Keratinocyte (primary cell): ENCODE results near the gene CHAF1A. TPM values are rescaled to one million over a fixed set of nuclear protein-coding genes. Genes with fewer than 3 reads are reported as not detected.

Experiments
- DNase-seq: peaks from one replicate; pipeline ENCODE4 v3.0.0-alpha.2; 2011; ENCODE audit warnings: low read depth, missing footprints, low spot score
- FAIRE-seq: peaks from 2 replicates; lab custom pipeline; 2011; peaks lifted over from hg19 to GRCh38; lab: Jason Lieb, UNC
- H2AFZ ChIP-seq: 2 replicates; pipeline ENCODE4 v1.6.0; 2012; ENCODE audit warnings: low read length, control low read depth, inconsistent platforms; ENCODE audit not compliant: control insufficient read depth
- H3K27ac ChIP-seq: 2 replicates; pipeline ENCODE4 v1.5.1; 2011; ENCODE audit warnings: low read length; ENCODE audit not compliant: control insufficient read depth, insufficient read depth
- H3K27me3 ChIP-seq: 3 replicates; pipeline ENCODE4 v1.6.0; 2011; ENCODE audit warnings: low read length; ENCODE audit not compliant: control insufficient read depth, insufficient read depth; ENCODE audit errors: extremely low read depth
- H3K36me3 ChIP-seq, 2 experiments: 2 replicates in 1 of 2; 3 replicates in 1 of 2; pipeline ENCODE4 v1.5.1; 2011; ENCODE audit warnings: low read length in 2 of 2, mild to moderate bottlenecking in 1 of 2; ENCODE audit not compliant: control insufficient read depth in 2 of 2, insufficient read depth in 2 of 2; ENCODE audit errors: extremely low read depth in 1 of 2
- H3K4me1 ChIP-seq: 3 replicates; pipeline ENCODE4 v1.5.1; 2011; ENCODE audit warnings: low read length; ENCODE audit not compliant: control insufficient read depth, insufficient read depth; ENCODE audit errors: extremely low read depth
- H3K4me2 ChIP-seq: 3 replicates; pipeline ENCODE4 v1.6.0; 2011; ENCODE audit warnings: low read depth, low read length; ENCODE audit not compliant: control insufficient read depth, insufficient read depth; ENCODE audit errors: extremely low read depth
- H3K4me3 ChIP-seq, 3 experiments: fragments of 200-600 bp in 1 of 3; sonication (generic) in 1 of 3; 2 replicates in 2 of 3; 3 replicates in 1 of 3; pipeline ENCODE4 v1.5.1; 2011 to 2016; ENCODE audit warnings: low read length in 3 of 3, mild to moderate bottlenecking in 3 of 3, control low read depth in 2 of 3, inconsistent platforms in 1 of 3, low read depth in 1 of 3, mixed read lengths in 1 of 3, mixed run types in 1 of 3, moderate library complexity in 1 of 3; ENCODE audit not compliant: control insufficient read depth in 2 of 3, insufficient read depth in 2 of 3; ENCODE audit errors: extremely low read depth in 1 of 3
- H3K79me2 ChIP-seq: 2 replicates; pipeline ENCODE4 v1.6.0; 2012; ENCODE audit warnings: low read length; ENCODE audit not compliant: control insufficient read depth, insufficient read depth
- H3K9ac ChIP-seq: 3 replicates; pipeline ENCODE4 v1.6.0; 2011; ENCODE audit warnings: low read length; ENCODE audit not compliant: control insufficient read depth, insufficient read depth; ENCODE audit errors: extremely low read depth
- H3K9me1 ChIP-seq: 3 replicates; pipeline ENCODE4 v1.6.0; 2011; ENCODE audit warnings: low read length; ENCODE audit not compliant: control insufficient read depth, insufficient read depth; ENCODE audit errors: extremely low read depth
- H3K9me3 ChIP-seq: 2 replicates; pipeline ENCODE4 v1.5.1; 2012; ENCODE audit warnings: low read depth, low read length; ENCODE audit not compliant: control insufficient read depth
- H4K20me1 ChIP-seq: 3 replicates; pipeline ENCODE4 v1.6.0; 2011; ENCODE audit warnings: low read length; ENCODE audit not compliant: control insufficient read depth, insufficient read depth; ENCODE audit errors: extremely low read depth
- EZH2 ChIP-seq: IDR thresholded peaks from one replicate; pipeline ENCODE4 v1.6.1; 2012; ENCODE audit warnings: inconsistent platforms, mild to moderate bottlenecking, low read length, moderate library complexity
- dilution Hi-C: fragments of 300-500 bp; cut with MboI; formaldehyde crosslinking; loops from one replicate; pipeline ENCODE4 v1.7.0; 2020; ENCODE audit warnings: low sequenced_read_pairs; ENCODE audit not compliant: extremely low pct_ligation_motif_present
- polyA plus RNA-seq, 5 experiments: library from polyadenylated mRNA; depleted of rRNA in 3 of 5; stranded (reverse) in 3 of 5; stranded (forward) in 1 of 5; unstranded in 1 of 5; fragments of >200 nt; gene quantifications; 1 replicate in 1 of 5; 2 replicates in 3 of 5; 3 replicates in 1 of 5; pipeline versions ENCODE4 v1.2.1 to v1.2.3, GENCODE V29; 2011 to 2012; ENCODE audit warnings: missing spikeins in 2 of 5, low read depth in 1 of 5, low replicate concordance in 1 of 5
- TF ChIP-seq, protein P1 (sequence below), 3 experiments: IDR thresholded peaks in 1 of 3; conservative IDR thresholded peaks in 1 of 3; optimal IDR thresholded peaks in 1 of 3; 2 replicates in 2 of 3; 3 replicates in 1 of 3; pipeline versions ENCODE3 to v1.5.1; 2011; ENCODE audit warnings: low read length in 3 of 3, mild to moderate bottlenecking in 3 of 3, moderate library complexity in 2 of 3, control low read depth in 1 of 3, inconsistent platforms in 1 of 3; ENCODE audit not compliant: insufficient read depth in 2 of 3; ENCODE audit errors: extremely low read depth in 1 of 3

CHAF1A gene
- polyA plus RNA-seq, 1 donor (not counting 4 experiments of a cell fraction or from before 2014, with no cell fraction given): 10.6 TPM

DNA sequence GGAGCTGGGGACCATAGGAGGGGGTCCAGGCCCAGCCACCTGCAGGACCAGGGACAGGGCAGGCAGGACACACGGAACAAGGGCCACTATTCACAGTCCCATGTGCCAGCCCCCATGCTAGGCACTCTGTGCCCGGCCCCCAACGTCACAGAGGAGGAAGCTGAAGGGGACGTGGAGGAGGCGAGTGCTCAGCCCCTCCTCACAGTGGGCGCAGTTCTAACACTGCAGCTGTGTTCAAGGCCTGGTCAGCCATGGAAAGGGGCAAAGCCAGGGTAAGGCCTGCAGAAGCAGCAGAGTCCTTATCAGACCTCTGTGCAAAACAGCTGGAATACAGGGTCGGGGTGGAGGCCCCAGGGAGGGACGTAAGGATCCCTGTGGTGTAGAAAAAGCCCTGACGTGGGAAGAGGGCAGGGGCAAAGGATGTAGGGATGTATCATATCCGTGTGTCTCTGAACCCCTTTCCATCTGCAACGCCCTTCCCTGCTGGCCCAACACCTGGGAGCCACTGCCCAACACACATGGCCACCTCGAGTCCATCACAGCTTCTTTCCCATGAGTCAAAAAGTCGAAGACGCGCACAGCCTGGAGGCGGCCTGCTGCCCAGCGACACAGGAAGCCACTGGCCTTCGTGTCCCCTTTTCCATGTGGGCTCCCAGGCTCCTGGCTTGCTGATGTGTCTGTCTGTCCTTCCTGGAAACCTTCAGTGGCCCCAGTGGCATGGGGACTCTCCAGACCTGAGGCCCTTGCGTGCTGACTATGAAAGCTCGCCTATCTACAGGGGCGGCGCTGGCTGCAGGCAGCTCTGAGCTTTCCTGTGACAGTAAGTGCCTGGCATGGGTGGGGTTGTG, 30.1 kb upstream of the CHAF1A start:
- TF ChIP-seq, protein P1, sequence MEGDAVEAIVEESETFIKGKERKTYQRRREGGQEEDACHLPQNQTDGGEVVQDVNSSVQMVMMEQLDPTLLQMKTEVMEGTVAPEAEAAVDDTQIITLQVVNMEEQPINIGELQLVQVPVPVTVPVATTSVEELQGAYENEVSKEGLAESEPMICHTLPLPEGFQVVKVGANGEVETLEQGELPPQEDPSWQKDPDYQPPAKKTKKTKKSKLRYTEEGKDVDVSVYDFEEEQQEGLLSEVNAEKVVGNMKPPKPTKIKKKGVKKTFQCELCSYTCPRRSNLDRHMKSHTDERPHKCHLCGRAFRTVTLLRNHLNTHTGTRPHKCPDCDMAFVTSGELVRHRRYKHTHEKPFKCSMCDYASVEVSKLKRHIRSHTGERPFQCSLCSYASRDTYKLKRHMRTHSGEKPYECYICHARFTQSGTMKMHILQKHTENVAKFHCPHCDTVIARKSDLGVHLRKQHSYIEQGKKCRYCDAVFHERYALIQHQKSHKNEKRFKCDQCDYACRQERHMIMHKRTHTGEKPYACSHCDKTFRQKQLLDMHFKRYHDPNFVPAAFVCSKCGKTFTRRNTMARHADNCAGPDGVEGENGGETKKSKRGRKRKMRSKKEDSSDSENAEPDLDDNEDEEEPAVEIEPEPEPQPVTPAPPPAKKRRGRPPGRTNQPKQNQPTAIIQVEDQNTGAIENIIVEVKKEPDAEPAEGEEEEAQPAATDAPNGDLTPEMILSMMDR (optimal IDR thresholded peaks at IDR 0.05 in 1 of 3, IDR thresholded peaks at IDR 0.05 in 1 of 3, conservative IDR thresholded peaks at IDR 0.05 in 1 of 3; ENCODE audit: extremely low read depth in 1 of 3, insufficient read depth in 2 of 3, low read length in 3 of 3): no peak
- no peaks in the 10 kb centered on the region for H3K9me3 ChIP-seq
- dilution Hi-C loops: no loop called here
- H3K79me2 ChIP-seq: peaks cover 73% of the 10 kb centered on the region
- peaks cover 59% of the 10 kb centered on the region for H3K4me1 ChIP-seq
- no peak for DNase-seq
- H3K9ac ChIP-seq: no peak overlapping the region
- H3K4me3 ChIP-seq: no peak overlapping the region
- peaks cover 10% of the 10 kb centered on the region for H4K20me1 ChIP-seq
- peaks cover 10 to 12% of the 10 kb centered on the region in 2 experiments for H3K36me3 ChIP-seq
- peaks cover 8% of the 10 kb centered on the region for H3K9me1 ChIP-seq
- no peak overlapping the region for H3K27ac ChIP-seq
- FAIRE-seq: no peak
- H2AFZ ChIP-seq: no peak overlapping the region
- no peaks in the 10 kb centered on the region for H3K27me3 ChIP-seq
- H3K4me2 ChIP-seq: no peak overlapping the region

DNA sequence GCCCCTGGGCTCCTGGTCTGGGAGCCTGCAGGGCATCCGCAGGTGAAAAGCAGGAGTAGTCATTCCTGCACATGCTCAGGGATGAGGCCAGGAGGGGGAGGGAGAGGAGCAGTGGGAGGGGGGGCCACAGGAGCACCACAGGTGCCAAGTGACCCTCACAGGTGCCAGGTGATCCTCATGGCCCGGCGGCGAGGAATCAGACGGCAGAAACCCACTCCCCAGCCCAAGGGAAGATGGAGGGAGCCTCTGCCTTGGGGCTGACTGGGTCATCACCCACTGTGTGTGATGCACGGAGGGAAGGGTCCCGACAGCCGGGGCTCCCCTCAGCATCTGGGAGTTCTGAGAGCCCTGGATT, 29.4 kb upstream of the CHAF1A start:
- Histone ChIP-seq H3K27me3 (no peaks in the 10 kb centered on the region), H2AFZ (no peak overlapping the region), H3K27ac (no peak overlapping the region), H3K4me3 (no peak overlapping the region), H3K9me3 (no peaks in the 10 kb centered on the region), H3K4me2 (no peak overlapping the region), H3K36me3 (peaks cover 5 to 7% of the 10 kb centered on the region in 2 experiments), H3K4me1 (peaks cover 65% of the 10 kb centered on the region), H4K20me1 (peaks cover 10% of the 10 kb centered on the region), H3K9ac (no peak overlapping the region), H3K9me1 (peaks cover 8% of the 10 kb centered on the region), H3K79me2 (peaks cover 73% of the 10 kb centered on the region)
- dilution Hi-C loops: no loop called here
- TF ChIP-seq, protein P1 (optimal IDR thresholded peaks at IDR 0.05 in 1 of 3, IDR thresholded peaks at IDR 0.05 in 1 of 3, conservative IDR thresholded peaks at IDR 0.05 in 1 of 3; ENCODE audit: extremely low read depth in 1 of 3, insufficient read depth in 2 of 3, low read length in 3 of 3): no peak
- TF ChIP-seq EZH2: no peak
- FAIRE-seq: no peak
- no peak for DNase-seq
